Neuronal stem cell (in vitro differentiated cells): ENCODE results near the gene CISD3.
"Not testable (repeated sequence)": the region's sequence is repeated elsewhere in the genome, so short reads cannot be mapped to it uniquely, and the experiment has no call there.

Experiments
- DNase-seq: peaks from one replicate; pipeline ENCODE4 v3.0.0-alpha.2; 2013; ENCODE audit warnings: low spot score
- H2AFZ ChIP-seq: one replicate; pipeline ENCODE4 v1.6.1; 2013; ENCODE audit warnings: mild to moderate bottlenecking, low read length, inconsistent platforms
- H2AK5ac ChIP-seq: 2 replicates; pipeline ENCODE4 v1.6.1; 2013; ENCODE audit warnings: low read depth, mild to moderate bottlenecking, inconsistent platforms, low read length, moderate library complexity, mixed read lengths
- H2BK120ac ChIP-seq: 2 replicates; pipeline ENCODE4 v1.6.1; 2013; ENCODE audit warnings: low read depth, mild to moderate bottlenecking, inconsistent platforms, low read length, moderate library complexity, mixed read lengths
- H2BK12ac ChIP-seq: one replicate; pipeline ENCODE4 v1.6.1; 2013; ENCODE audit warnings: low read length, inconsistent platforms
- H2BK15ac ChIP-seq: 2 replicates; pipeline ENCODE4 v1.6.1; 2013; ENCODE audit warnings: mild to moderate bottlenecking, low read length, inconsistent platforms, mixed read lengths
- H2BK5ac ChIP-seq: one replicate; pipeline ENCODE4 v1.6.1; 2013; ENCODE audit warnings: inconsistent platforms, mild to moderate bottlenecking, low read length, moderate library complexity
- H3K14ac ChIP-seq: one replicate; pipeline ENCODE4 v1.6.1; 2013; ENCODE audit warnings: low read length, inconsistent platforms
- H3K18ac ChIP-seq: 2 replicates; pipeline ENCODE4 v1.6.1; 2013; ENCODE audit warnings: low read length, inconsistent platforms
- H3K23ac ChIP-seq: 2 replicates; pipeline ENCODE4 v1.6.1; 2013; ENCODE audit warnings: low read depth, mild to moderate bottlenecking, mixed read lengths, low read length, inconsistent platforms; ENCODE audit not compliant: poor library complexity
- H3K27ac ChIP-seq: replicated peaks from 3 replicates; pipeline ENCODE4 v1.5.1; 2013; ENCODE audit warnings: low read length, inconsistent platforms
- H3K27me3 ChIP-seq, 3 experiments: 2 replicates each; pipeline ENCODE4 v1.6.1; 2013; ENCODE audit warnings: low read length in 3 of 3, mild to moderate bottlenecking in 2 of 3, inconsistent platforms in 1 of 3, low read depth in 1 of 3, mixed read lengths in 1 of 3, moderate library complexity in 1 of 3; ENCODE audit not compliant: control insufficient read depth in 3 of 3, insufficient read depth in 3 of 3
- H3K36me3 ChIP-seq, 2 donors: replicated peaks in 1 of 2; 2 replicates each; pipeline ENCODE4 v1.6.1; 2013; ENCODE audit warnings: low read length in 2 of 2; ENCODE audit not compliant: control insufficient read depth in 2 of 2, insufficient read depth in 2 of 2
- H3K4ac ChIP-seq: 2 replicates; pipeline ENCODE4 v1.6.1; 2013; ENCODE audit warnings: inconsistent platforms, mild to moderate bottlenecking, low read length, moderate library complexity
- H3K4me1 ChIP-seq, 2 donors: 1 replicate in 1 of 2; 2 replicates in 1 of 2; pipeline ENCODE4 v1.6.1; 2013; ENCODE audit warnings: low read length in 2 of 2, low read depth in 1 of 2; ENCODE audit not compliant: control insufficient read depth in 2 of 2, insufficient read depth in 1 of 2
- H3K4me2 ChIP-seq: one replicate; pipeline ENCODE4 v1.6.1; 2013; ENCODE audit warnings: mild to moderate bottlenecking, low read length, inconsistent platforms; ENCODE audit not compliant: insufficient read depth, poor library complexity, severe bottlenecking
- H3K4me3 ChIP-seq, 2 donors: 2 replicates each; pipeline ENCODE4 v1.5.1; 2013; ENCODE audit warnings: low read length in 2 of 2, mild to moderate bottlenecking in 2 of 2, inconsistent platforms in 1 of 2, moderate library complexity in 1 of 2
- H3K79me1 ChIP-seq: one replicate; pipeline ENCODE4 v1.6.1; 2013; ENCODE audit warnings: low read depth, mild to moderate bottlenecking, inconsistent platforms, low read length, moderate library complexity
- H3K9ac ChIP-seq: one replicate; pipeline ENCODE4 v1.6.1; 2013; ENCODE audit warnings: mild to moderate bottlenecking, low read depth, low read length, inconsistent platforms; ENCODE audit not compliant: poor library complexity
- H3K9me3 ChIP-seq, 2 donors: replicated peaks in 1 of 2; 2 replicates each; pipeline versions ENCODE3 to v1.6.1; 2013; ENCODE audit warnings: low read length in 2 of 2, mild to moderate bottlenecking in 2 of 2, inconsistent platforms in 1 of 2, low read depth in 1 of 2, mixed read lengths in 1 of 2, moderate library complexity in 1 of 2; ENCODE audit not compliant: control insufficient read depth in 2 of 2, insufficient read depth in 1 of 2
- H4K8ac ChIP-seq: one replicate; pipeline ENCODE4 v1.6.1; 2013; ENCODE audit warnings: low read depth, mild to moderate bottlenecking, inconsistent platforms, low read length, moderate library complexity
- H4K91ac ChIP-seq: one replicate; pipeline ENCODE4 v1.6.1; 2013; ENCODE audit warnings: low read length, low read depth, mild to moderate bottlenecking, inconsistent platforms; ENCODE audit not compliant: poor library complexity
- WGBS, 2 donors: extraction: QIAGEN DNeasy Blood & Tissue Kit; methylation state at CpG; one replicate each; pipeline ENCODE4 v1.1.7; 2013; ENCODE audit warnings: missing lambda C conversion rate in 2 of 2, mixed read lengths in 1 of 2; ENCODE audit not compliant: insufficient read length in 2 of 2, insufficient replicate concordance in 1 of 2; ENCODE audit errors: extremely low coverage in 2 of 2; 5-methylcytosine and 5-hydroxymethylcytosine counted together

CISD3 gene

GRCh38 chr17:38725066-38725465 is 5.1 kb upstream of the CISD3 start:
- peaks cover 0 to 11% (median 2%) of the 10 kb centered on the region in 3 experiments for H3K27me3 ChIP-seq
- no peak overlapping the region for H3K18ac ChIP-seq
- H3K79me1 ChIP-seq: no peaks in the 10 kb centered on the region
- no CpG with 5 or more reads among the region's 10 CpGs for WGBS, 2 donors
- peaks cover 6 to 8% of the 10 kb centered on the region in 2 donors for H3K4me1 ChIP-seq
- no peak overlapping the region for H4K8ac ChIP-seq
- H3K4ac ChIP-seq: no peak overlapping the region
- H3K4me3 ChIP-seq: no peak overlapping the region
- H2BK15ac ChIP-seq: no peak overlapping the region
- no peak overlapping the region for H2BK12ac ChIP-seq
- H3K4me2 ChIP-seq: no peak overlapping the region
- H3K9ac ChIP-seq: peak overlapping the region; percentile 60
- no peak overlapping the region for H2BK5ac ChIP-seq
- H2AFZ ChIP-seq: no peak overlapping the region
- peaks cover 5 to 55% of the 10 kb centered on the region in 2 donors for H3K36me3 ChIP-seq
- H2AK5ac ChIP-seq: no peak overlapping the region
- H3K14ac ChIP-seq: no peak overlapping the region
- no peak for DNase-seq
- no peak overlapping the region for H3K23ac ChIP-seq
- H2BK120ac ChIP-seq: no peak overlapping the region
- H4K91ac ChIP-seq: no peak overlapping the region
- H3K9me3 ChIP-seq: no peaks in the 10 kb centered on the region
- H3K27ac ChIP-seq: no peak overlapping the region

GRCh38 chr17:38726145-38726544 is 4.0 kb upstream of the CISD3 start:
- H3K4ac ChIP-seq, H2AK5ac ChIP-seq, H3K9ac ChIP-seq, H4K91ac ChIP-seq, DNase-seq, H3K4me2 ChIP-seq, H2BK120ac ChIP-seq, H2AFZ ChIP-seq, H3K27ac ChIP-seq, H2BK5ac ChIP-seq, H4K8ac ChIP-seq, H2BK15ac ChIP-seq, H3K14ac ChIP-seq, H2BK12ac ChIP-seq, H3K79me1 ChIP-seq, H3K27me3 ChIP-seq, H3K18ac ChIP-seq, H3K4me3 ChIP-seq, H3K9me3 ChIP-seq, H3K23ac ChIP-seq: not testable (repeated sequence)
- no CpG with 5 or more reads among the region's 8 CpGs for WGBS, 2 donors
- H3K36me3 ChIP-seq: peaks cover 5 to 47% of the 10 kb centered on the region in 2 donors
- H3K4me1 ChIP-seq: peaks cover 9 to 12% of the 10 kb centered on the region in 2 donors

GRCh38 chr17:38727736-38728135 is 2.4 kb upstream of the CISD3 start:
- Histone ChIP-seq H3K23ac (no peak overlapping the region), H3K9me3 (no peaks in the 10 kb centered on the region), H2BK120ac (no peak overlapping the region), H2BK15ac (no peak overlapping the region), H4K8ac (no peak overlapping the region), H3K79me1 (no peaks in the 10 kb centered on the region), H3K4me2 (no peak overlapping the region), H3K27ac (no peak overlapping the region), H3K4me1 (peaks cover 9 to 12% of the 10 kb centered on the region in 2 donors), H2AK5ac (no peak overlapping the region), H2BK12ac (no peak overlapping the region), H3K27me3 (no peaks in the 10 kb centered on the region), H3K14ac (no peak overlapping the region), H3K36me3 (peaks cover 3 to 45% of the 10 kb centered on the region in 2 donors), H2BK5ac (no peak overlapping the region), H3K4me3 (no peak overlapping the region), H3K18ac (no peak overlapping the region), H3K9ac (no peak overlapping the region), H2AFZ (no peak overlapping the region), H4K91ac (no peak overlapping the region), H3K4ac (no peak overlapping the region)
- no CpG with 5 or more reads among the region's 5 CpGs for WGBS, 2 donors
- DNase-seq: no peak

GRCh38 chr17:38728290-38728831 is 1.8 kb upstream of the CISD3 start:
- Histone ChIP-seq H3K4ac (no peak overlapping the region), H2BK12ac (no peak overlapping the region), H3K23ac (peak overlapping the region; percentile 30), H3K14ac (peak overlapping the region; percentile 42), H2AK5ac (peak overlapping the region; percentile 44), H2BK120ac (no peak overlapping the region), H3K4me3 (peak overlapping the region in 1 of 2 donors; percentile 67), H2BK15ac (no peak overlapping the region), H3K4me2 (no peak overlapping the region), H4K91ac (no peak overlapping the region), H3K79me1 (no peaks in the 10 kb centered on the region), H2BK5ac (no peak overlapping the region), H3K36me3 (peaks cover 7 to 45% of the 10 kb centered on the region in 2 donors), H3K18ac (no peak overlapping the region), H3K9ac (no peak overlapping the region), H2AFZ (no peak overlapping the region), H3K27ac (no peak overlapping the region), H3K27me3 (no peaks in the 10 kb centered on the region), H3K4me1 (peaks cover 9 to 12% of the 10 kb centered on the region in 2 donors), H3K9me3 (no peaks in the 10 kb centered on the region), H4K8ac (peak overlapping the region; percentile 33)
- DNase-seq: no peak
- WGBS, 2 donors: no CpG with 5 or more reads among the region's 8 CpGs
